Suprapubic skin (tissue), 4 donors: ENCODE data around the gene TGM2.

Experiments
- POLR2A ChIP-seq, 2 donors: fragments of 450-650 bp; IDR thresholded peaks; one replicate each; pipeline ENCODE4 v1.6.1; 2017; ENCODE audit warnings: antibody characterized with exemption in 2 of 2, mild to moderate bottlenecking in 2 of 2, moderate library complexity in 2 of 2
- POLR2AphosphoS5 ChIP-seq, 3 donors: sonication (generic); formaldehyde crosslinking; IDR thresholded peaks; one replicate each; pipeline ENCODE4 v1.6.1; 2017; ENCODE audit warnings: antibody characterized with exemption in 3 of 3
- TF ChIP-seq, protein P1 (sequence below), 2 donors: fragments of 200-600 bp in 1 of 2; fragments of 450-650 bp in 1 of 2; sonication (generic) in 1 of 2; IDR thresholded peaks; one replicate each; pipeline ENCODE4 v1.5.1; 2016 to 2019; ENCODE audit warnings: antibody characterized with exemption in 2 of 2, mild to moderate bottlenecking in 1 of 2, moderate library complexity in 1 of 2

DNA sequence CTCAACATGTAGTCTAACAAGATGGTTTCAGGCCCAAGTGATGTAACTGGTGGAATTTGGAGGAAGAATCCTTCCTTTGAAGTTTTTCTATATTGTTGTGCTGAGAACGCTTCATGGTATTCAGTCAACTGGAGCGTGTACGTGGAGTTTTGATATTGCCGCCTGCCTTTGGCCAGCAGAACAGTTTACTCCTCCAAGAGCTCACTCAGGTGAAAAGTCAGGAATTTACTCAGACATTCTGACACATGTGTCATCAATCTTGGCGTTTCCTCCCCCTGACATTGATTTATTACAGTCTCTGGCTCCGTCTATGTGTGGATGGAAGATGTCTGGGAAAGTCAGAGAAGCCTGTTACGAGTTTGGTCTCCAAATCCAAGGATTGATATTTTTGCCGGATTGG, 19.0 kb upstream of the TGM2 start:
- TF ChIP-seq, protein P1, sequence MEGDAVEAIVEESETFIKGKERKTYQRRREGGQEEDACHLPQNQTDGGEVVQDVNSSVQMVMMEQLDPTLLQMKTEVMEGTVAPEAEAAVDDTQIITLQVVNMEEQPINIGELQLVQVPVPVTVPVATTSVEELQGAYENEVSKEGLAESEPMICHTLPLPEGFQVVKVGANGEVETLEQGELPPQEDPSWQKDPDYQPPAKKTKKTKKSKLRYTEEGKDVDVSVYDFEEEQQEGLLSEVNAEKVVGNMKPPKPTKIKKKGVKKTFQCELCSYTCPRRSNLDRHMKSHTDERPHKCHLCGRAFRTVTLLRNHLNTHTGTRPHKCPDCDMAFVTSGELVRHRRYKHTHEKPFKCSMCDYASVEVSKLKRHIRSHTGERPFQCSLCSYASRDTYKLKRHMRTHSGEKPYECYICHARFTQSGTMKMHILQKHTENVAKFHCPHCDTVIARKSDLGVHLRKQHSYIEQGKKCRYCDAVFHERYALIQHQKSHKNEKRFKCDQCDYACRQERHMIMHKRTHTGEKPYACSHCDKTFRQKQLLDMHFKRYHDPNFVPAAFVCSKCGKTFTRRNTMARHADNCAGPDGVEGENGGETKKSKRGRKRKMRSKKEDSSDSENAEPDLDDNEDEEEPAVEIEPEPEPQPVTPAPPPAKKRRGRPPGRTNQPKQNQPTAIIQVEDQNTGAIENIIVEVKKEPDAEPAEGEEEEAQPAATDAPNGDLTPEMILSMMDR (IDR thresholded peaks at IDR 0.05) = no peak
- TF ChIP-seq POLR2AphosphoS5 (IDR thresholded peaks at IDR 0.05) (no peak), POLR2A (IDR thresholded peaks at IDR 0.05) (no peak)
